ENCODE data around the gene FRMD4A. TPM values are rescaled to one million over a fixed set of nuclear protein-coding genes. Genes with fewer than 3 reads are reported as not detected.

FRMD4A gene
- polyA plus RNA-seq, 1 donor (not counting 4 experiments of a cell fraction or from before 2014, with no cell fraction given) = 12.9 TPM

DNA sequence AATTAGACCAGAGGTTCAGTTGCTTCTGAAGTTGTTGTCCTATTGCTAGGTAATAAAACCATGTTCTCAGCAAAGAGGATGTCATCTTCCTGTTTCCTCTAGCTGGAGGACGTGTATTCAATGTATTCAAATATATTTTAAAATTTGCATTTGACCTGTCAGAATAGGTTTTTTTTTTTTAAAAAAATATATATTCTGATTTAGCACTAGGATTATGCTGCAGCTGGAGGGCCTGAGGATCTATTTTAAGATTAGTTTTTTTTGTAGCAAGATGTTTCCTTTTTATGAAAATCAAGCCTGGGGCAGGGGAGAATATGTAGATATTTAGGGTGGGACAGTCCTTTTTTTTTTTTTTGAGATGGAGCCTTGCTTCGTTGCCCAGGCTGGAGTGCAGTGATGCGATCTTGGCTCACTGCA, 337.0 kb downstream of the FRMD4A start:
- Histone ChIP-seq H3K79me2 (ENCODE audit: control insufficient read depth, insufficient read depth, low read length) (no peaks in the 10 kb centered on the region), H3K9ac (ENCODE audit: control insufficient read depth, extremely low read depth, insufficient read depth, low read length) (no peak overlapping the region), H3K4me2 (ENCODE audit: control insufficient read depth, extremely low read depth, insufficient read depth, low read depth, low read length) (no peak overlapping the region), H3K27ac (ENCODE audit: control insufficient read depth, insufficient read depth, low read length) (no peak overlapping the region), H3K4me3 (ENCODE audit: control insufficient read depth in 2 of 3, extremely low read depth in 1 of 3, insufficient read depth in 2 of 3, low read depth in 1 of 3, low read length in 3 of 3) (no peak overlapping the region), H3K9me3 (ENCODE audit: control insufficient read depth, low read depth, low read length) (no peaks in the 10 kb centered on the region), H3K36me3 (ENCODE audit: control insufficient read depth in 2 of 2, extremely low read depth in 1 of 2, insufficient read depth in 2 of 2, low read length in 2 of 2) (no peaks in the 10 kb centered on the region), H2AFZ (ENCODE audit: control insufficient read depth, low read length) (no peak overlapping the region), H3K27me3 (ENCODE audit: control insufficient read depth, extremely low read depth, insufficient read depth, low read length) (no peaks in the 10 kb centered on the region), H3K4me1 (ENCODE audit: control insufficient read depth, extremely low read depth, insufficient read depth, low read length) (peaks cover 4% of the 10 kb centered on the region), H4K20me1 (ENCODE audit: control insufficient read depth, extremely low read depth, insufficient read depth, low read length) (no peaks in the 10 kb centered on the region), H3K9me1 (ENCODE audit: control insufficient read depth, extremely low read depth, insufficient read depth, low read length) (no peaks in the 10 kb centered on the region)
- DNase-seq (ENCODE audit: low read depth, low spot score) (no peak), FAIRE-seq (no peak)
- TF ChIP-seq, protein P1, sequence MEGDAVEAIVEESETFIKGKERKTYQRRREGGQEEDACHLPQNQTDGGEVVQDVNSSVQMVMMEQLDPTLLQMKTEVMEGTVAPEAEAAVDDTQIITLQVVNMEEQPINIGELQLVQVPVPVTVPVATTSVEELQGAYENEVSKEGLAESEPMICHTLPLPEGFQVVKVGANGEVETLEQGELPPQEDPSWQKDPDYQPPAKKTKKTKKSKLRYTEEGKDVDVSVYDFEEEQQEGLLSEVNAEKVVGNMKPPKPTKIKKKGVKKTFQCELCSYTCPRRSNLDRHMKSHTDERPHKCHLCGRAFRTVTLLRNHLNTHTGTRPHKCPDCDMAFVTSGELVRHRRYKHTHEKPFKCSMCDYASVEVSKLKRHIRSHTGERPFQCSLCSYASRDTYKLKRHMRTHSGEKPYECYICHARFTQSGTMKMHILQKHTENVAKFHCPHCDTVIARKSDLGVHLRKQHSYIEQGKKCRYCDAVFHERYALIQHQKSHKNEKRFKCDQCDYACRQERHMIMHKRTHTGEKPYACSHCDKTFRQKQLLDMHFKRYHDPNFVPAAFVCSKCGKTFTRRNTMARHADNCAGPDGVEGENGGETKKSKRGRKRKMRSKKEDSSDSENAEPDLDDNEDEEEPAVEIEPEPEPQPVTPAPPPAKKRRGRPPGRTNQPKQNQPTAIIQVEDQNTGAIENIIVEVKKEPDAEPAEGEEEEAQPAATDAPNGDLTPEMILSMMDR (optimal IDR thresholded peaks at IDR 0.05 in 1 of 3, IDR thresholded peaks at IDR 0.05 in 1 of 3, conservative IDR thresholded peaks at IDR 0.05 in 1 of 3; ENCODE audit: extremely low read depth in 1 of 3, insufficient read depth in 2 of 3, low read length in 3 of 3) = no peak
- no peak for TF ChIP-seq EZH2 (IDR thresholded peaks at IDR 0.05; ENCODE audit: low read length)
- dilution Hi-C loops (cut with MboI; ENCODE audit: extremely low pct_ligation_motif_present, low sequenced_read_pairs) = no loop called here

DNA sequence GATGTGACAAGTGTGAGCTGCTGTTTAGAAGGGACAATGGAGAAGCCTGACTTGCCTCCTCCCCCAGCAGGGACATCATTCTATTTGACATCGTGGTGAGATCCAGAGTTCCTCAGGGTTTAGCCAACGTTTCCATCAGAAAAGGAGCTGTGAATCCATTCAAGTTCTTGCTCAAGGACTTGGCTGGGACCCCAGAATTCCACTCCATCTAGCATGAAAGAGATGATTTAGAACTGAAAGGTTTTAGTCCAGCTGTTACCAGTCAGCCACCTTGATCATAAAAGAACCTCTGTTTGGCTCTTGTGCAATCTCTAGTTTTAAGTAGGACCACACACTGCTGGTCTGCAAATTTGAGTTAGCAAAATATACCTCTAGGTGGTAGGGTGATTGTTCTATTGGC, 337.6 kb downstream of the FRMD4A start:
- TF ChIP-seq, protein P1 (optimal IDR thresholded peaks at IDR 0.05 in 1 of 3, IDR thresholded peaks at IDR 0.05 in 1 of 3, conservative IDR thresholded peaks at IDR 0.05 in 1 of 3; ENCODE audit: extremely low read depth in 1 of 3, insufficient read depth in 2 of 3, low read length in 3 of 3) = no peak
- no peak for TF ChIP-seq EZH2 (IDR thresholded peaks at IDR 0.05; ENCODE audit: low read length)
- Histone ChIP-seq H3K27ac (ENCODE audit: control insufficient read depth, insufficient read depth, low read length) (no peak overlapping the region), H3K4me2 (ENCODE audit: control insufficient read depth, extremely low read depth, insufficient read depth, low read depth, low read length) (no peak overlapping the region), H3K9ac (ENCODE audit: control insufficient read depth, extremely low read depth, insufficient read depth, low read length) (no peak overlapping the region), H3K9me1 (ENCODE audit: control insufficient read depth, extremely low read depth, insufficient read depth, low read length) (no peaks in the 10 kb centered on the region), H3K27me3 (ENCODE audit: control insufficient read depth, extremely low read depth, insufficient read depth, low read length) (no peaks in the 10 kb centered on the region), H3K79me2 (ENCODE audit: control insufficient read depth, insufficient read depth, low read length) (no peaks in the 10 kb centered on the region), H3K4me1 (ENCODE audit: control insufficient read depth, extremely low read depth, insufficient read depth, low read length) (peaks cover 4% of the 10 kb centered on the region), H4K20me1 (ENCODE audit: control insufficient read depth, extremely low read depth, insufficient read depth, low read length) (no peaks in the 10 kb centered on the region), H3K36me3 (ENCODE audit: control insufficient read depth in 2 of 2, extremely low read depth in 1 of 2, insufficient read depth in 2 of 2, low read length in 2 of 2) (no peaks in the 10 kb centered on the region), H3K4me3 (ENCODE audit: control insufficient read depth in 2 of 3, extremely low read depth in 1 of 3, insufficient read depth in 2 of 3, low read depth in 1 of 3, low read length in 3 of 3) (no peak overlapping the region), H2AFZ (ENCODE audit: control insufficient read depth, low read length) (no peak overlapping the region), H3K9me3 (ENCODE audit: control insufficient read depth, low read depth, low read length) (no peaks in the 10 kb centered on the region)
- FAIRE-seq = peak; percentile 26
- DNase-seq (ENCODE audit: low read depth, low spot score) = no peak
- dilution Hi-C loops (cut with MboI; ENCODE audit: extremely low pct_ligation_motif_present, low sequenced_read_pairs) = no loop called here
